ENCODE results near the gene PCDHGA6. TPM values are rescaled to one million over a fixed set of nuclear protein-coding genes. Genes with fewer than 3 reads are reported as not detected.
"Not testable (repeated sequence)": the region's sequence is repeated elsewhere in the genome, so short reads cannot be mapped to it uniquely, and the experiment has no call there.

PCDHGA6 gene
- total RNA-seq, 2 experiments from 2014 or later, result 0.08 to 0.11 TPM

- DNase-seq (no peak), ATAC-seq (no peak)
- Mint-ChIP-seq H3K4me1 (ENCODE audit: low read depth) (peaks cover 3% of the 10 kb centered on the region), H3K36me3 (ENCODE audit: low read depth) (peaks cover 12% of the 10 kb centered on the region), H3K9me3 (ENCODE audit: insufficient read depth) (peaks cover 23% of the 10 kb centered on the region), H3K4me3 (no peak overlapping the region), H3K27ac (peak overlapping the region; percentile 23), H3K27me3 (ENCODE audit: low read depth) (peaks cover 49% of the 10 kb centered on the region)
- ChIA-PET CTCF (interaction anchor here (0.9 to 1.1 kb wide), 2 partner anchors 13 to 79 kb away, joined by 3 read pairs; partner anchors contain the start of genes PCDHGA10 and TAF7), POLR2A (no interaction called here)
Measured at GRCh38 chr5:141399555-141400258, 26.0 kb downstream of the PCDHGA6 start.

GRCh38 chr5:141402553-141403243, 29.0 kb downstream of the PCDHGA6 start, which contains the start of gene PCDHGA9:
Gene PCDHGA9, plus strand, starts transcription at chr5:141402778. Its CDS starts 175 bp downstream, at chr5:141402953.
- Mint-ChIP-seq H3K4me1 (ENCODE audit: low read depth) (peaks cover 3% of the 10 kb centered on the region), H3K36me3 (ENCODE audit: low read depth) (peaks cover 9% of the 10 kb centered on the region), H3K27ac (no peak within 1 kb of the TSS), H3K9me3 (ENCODE audit: insufficient read depth) (peaks cover 18% of the 10 kb centered on the region), H3K4me3 (peak within 1 kb of the TSS; percentile 26), H3K27me3 (ENCODE audit: low read depth) (peaks cover 46% of the 10 kb centered on the region)
- ATAC-seq, result no peak
- CTCF ChIA-PET, result interaction anchor here (1.1 to 1.8 kb wide), 2 partner anchors 9 to 155 kb away, joined by 3 read pairs; no protein-coding TSS in a partner anchor
- POLR2A ChIA-PET, result no interaction called here
- DNase-seq, result no peak

- peaks cover 5% of the 10 kb centered on the region for H3K4me1 Mint-ChIP-seq (ENCODE audit: low read depth)
- no peak overlapping the region for H3K4me3 Mint-ChIP-seq
- ATAC-seq (no peak), DNase-seq (no peak)
- peaks cover 11% of the 10 kb centered on the region for H3K36me3 Mint-ChIP-seq (ENCODE audit: low read depth)
- POLR2A ChIA-PET, result no interaction called here
- H3K27ac Mint-ChIP-seq, result no peak overlapping the region
- H3K9me3 Mint-ChIP-seq (ENCODE audit: insufficient read depth), result peaks cover 23% of the 10 kb centered on the region
- CTCF ChIA-PET, result interaction anchor here (1.1 to 1.8 kb wide), 2 partner anchors 9 to 154 kb away, joined by 3 read pairs; no protein-coding TSS in a partner anchor
- peaks cover 52% of the 10 kb centered on the region for H3K27me3 Mint-ChIP-seq (ENCODE audit: low read depth)
Measured at GRCh38 chr5:141403387-141403786, 29.7 kb downstream of the PCDHGA6 start.

- ATAC-seq; POLR2A ChIA-PET; H3K4me1 Mint-ChIP-seq (ENCODE audit: low read depth); H3K27ac Mint-ChIP-seq; DNase-seq: not testable (repeated sequence)
- Mint-ChIP-seq H3K4me3 (peak within 1 kb of the TSS; percentile 25), H3K36me3 (ENCODE audit: low read depth) (peaks cover 13% of the 10 kb centered on the region), H3K9me3 (ENCODE audit: insufficient read depth) (peaks cover 24% of the 10 kb centered on the region), H3K27me3 (ENCODE audit: low read depth) (peaks cover 49% of the 10 kb centered on the region)
- CTCF ChIA-PET, result interaction anchor here (0.6 to 1.9 kb wide), 7 partner anchors 10 to 156 kb away, joined by 3 to 6 read pairs (median 4); partner anchors contain the start of genes PCDHGB7 and TAF7
Measured at GRCh38 chr5:141407790-141408505, 34.3 kb downstream of the PCDHGA6 start, which contains the start of gene PCDHGB6. Gene PCDHGB6, plus strand, starts transcription at chr5:141408021. Its CDS starts 182 bp downstream, at chr5:141408203.

- peaks cover 52% of the 10 kb centered on the region for H3K27me3 Mint-ChIP-seq (ENCODE audit: low read depth)
- H3K27ac Mint-ChIP-seq, result no peak overlapping the region
- H3K4me3 Mint-ChIP-seq, result no peak overlapping the region
- ChIA-PET POLR2A (no interaction called here), CTCF (no interaction called here)
- peaks cover 17% of the 10 kb centered on the region for H3K36me3 Mint-ChIP-seq (ENCODE audit: low read depth)
- peaks cover 25% of the 10 kb centered on the region for H3K9me3 Mint-ChIP-seq (ENCODE audit: insufficient read depth)
- no peak for ATAC-seq
- DNase-seq, result no peak
- H3K4me1 Mint-ChIP-seq (ENCODE audit: low read depth), result peaks cover 21% of the 10 kb centered on the region
Measured at GRCh38 chr5:141409598-141410306, 36.1 kb downstream of the PCDHGA6 start.

- Mint-ChIP-seq H3K27me3 (ENCODE audit: low read depth) (peaks cover 63% of the 10 kb centered on the region), H3K4me3 (no peak overlapping the region), H3K36me3 (ENCODE audit: low read depth) (peaks cover 17% of the 10 kb centered on the region), H3K4me1 (ENCODE audit: low read depth) (peaks cover 21% of the 10 kb centered on the region), H3K27ac (no peak overlapping the region), H3K9me3 (ENCODE audit: insufficient read depth) (peaks cover 25% of the 10 kb centered on the region)
- DNase-seq (no peak), ATAC-seq (no peak)
- CTCF ChIA-PET, result interaction anchor here (3.7 to 4.1 kb wide), 2 partner anchors 91 to 102 kb away, joined by 14 to 36 read pairs; partner anchors contain the start of gene TAF7
- POLR2A ChIA-PET, result no interaction called here
Measured at GRCh38 chr5:141411575-141411974, 37.9 kb downstream of the PCDHGA6 start.

- peaks cover 25% of the 10 kb centered on the region for H3K9me3 Mint-ChIP-seq (ENCODE audit: insufficient read depth)
- H3K36me3 Mint-ChIP-seq (ENCODE audit: low read depth), result peaks cover 19% of the 10 kb centered on the region
- peaks cover 60% of the 10 kb centered on the region for H3K27me3 Mint-ChIP-seq (ENCODE audit: low read depth)
- H3K27ac Mint-ChIP-seq, result no peak within 1 kb of the TSS
- DNase-seq, result peak; percentile 71
- peak within 1 kb of the TSS; percentile 71 for H3K4me3 Mint-ChIP-seq
- peaks cover 26% of the 10 kb centered on the region for H3K4me1 Mint-ChIP-seq (ENCODE audit: low read depth)
- CTCF ChIA-PET, result interaction anchor here (0.6 to 4.1 kb wide), 34 partner anchors 8 to 691 kb away, joined by 3 to 36 read pairs (median 5); partner anchors contain the start of genes PCDHGA11, PCDHGA12, PCDHGA4 and PCDHGA8
- POLR2A ChIA-PET, result interaction anchor here (1.1 kb wide), 1 partner anchor 101 kb away, joined by 3 read pairs; no protein-coding TSS in a partner anchor
- peak; percentile 75 for ATAC-seq
Measured at GRCh38 chr5:141412854-141413539, 39.3 kb downstream of the PCDHGA6 start, which contains the start of gene PCDHGA10. Gene PCDHGA10, plus strand, starts transcription at chr5:141412987. Its CDS starts 189 bp downstream, at chr5:141413176.

DNA sequence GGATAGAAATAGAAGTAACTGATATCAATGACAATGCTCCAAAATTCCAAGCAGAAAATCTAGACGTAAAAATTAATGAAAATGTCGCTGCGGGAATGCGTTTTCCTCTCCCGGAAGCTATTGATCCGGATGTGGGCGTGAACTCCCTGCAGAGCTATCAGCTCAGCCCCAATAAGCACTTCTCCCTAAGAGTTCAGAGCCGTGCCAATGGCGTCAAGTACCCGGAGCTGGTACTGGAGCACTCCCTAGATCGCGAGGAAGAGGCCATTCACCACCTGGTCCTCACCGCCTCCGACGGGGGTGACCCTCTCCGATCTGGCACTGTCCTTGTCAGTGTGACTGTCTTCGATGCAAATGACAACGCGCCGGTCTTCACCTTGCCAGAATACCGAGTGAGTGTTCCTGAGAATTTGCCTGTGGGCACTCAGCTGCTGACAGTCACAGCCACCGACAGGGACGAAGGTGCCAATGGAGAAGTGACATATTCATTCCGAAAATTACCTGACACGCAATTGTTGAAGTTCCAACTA, 39.9 kb downstream of the PCDHGA6 start:
- peak overlapping the region; percentile 71 for H3K4me3 Mint-ChIP-seq
- peaks cover 62% of the 10 kb centered on the region for H3K27me3 Mint-ChIP-seq (ENCODE audit: low read depth)
- H3K4me1 Mint-ChIP-seq (ENCODE audit: low read depth), result peaks cover 24% of the 10 kb centered on the region
- peaks cover 25% of the 10 kb centered on the region for H3K9me3 Mint-ChIP-seq (ENCODE audit: insufficient read depth)
- peaks cover 21% of the 10 kb centered on the region for H3K36me3 Mint-ChIP-seq (ENCODE audit: low read depth)
- ChIA-PET CTCF (interaction anchor here (0.9 to 4.1 kb wide), 27 partner anchors 8 to 154 kb away, joined by 3 to 36 read pairs (median 5); partner anchors contain the start of genes PCDHGA11, PCDHGA12, PCDHGA4 and PCDHGA8), POLR2A (interaction anchor here (1.1 kb wide), 1 partner anchor 100 kb away, joined by 3 read pairs; no protein-coding TSS in a partner anchor)
- DNase-seq (no peak), ATAC-seq (no peak)
- no peak overlapping the region for H3K27ac Mint-ChIP-seq

DNA sequence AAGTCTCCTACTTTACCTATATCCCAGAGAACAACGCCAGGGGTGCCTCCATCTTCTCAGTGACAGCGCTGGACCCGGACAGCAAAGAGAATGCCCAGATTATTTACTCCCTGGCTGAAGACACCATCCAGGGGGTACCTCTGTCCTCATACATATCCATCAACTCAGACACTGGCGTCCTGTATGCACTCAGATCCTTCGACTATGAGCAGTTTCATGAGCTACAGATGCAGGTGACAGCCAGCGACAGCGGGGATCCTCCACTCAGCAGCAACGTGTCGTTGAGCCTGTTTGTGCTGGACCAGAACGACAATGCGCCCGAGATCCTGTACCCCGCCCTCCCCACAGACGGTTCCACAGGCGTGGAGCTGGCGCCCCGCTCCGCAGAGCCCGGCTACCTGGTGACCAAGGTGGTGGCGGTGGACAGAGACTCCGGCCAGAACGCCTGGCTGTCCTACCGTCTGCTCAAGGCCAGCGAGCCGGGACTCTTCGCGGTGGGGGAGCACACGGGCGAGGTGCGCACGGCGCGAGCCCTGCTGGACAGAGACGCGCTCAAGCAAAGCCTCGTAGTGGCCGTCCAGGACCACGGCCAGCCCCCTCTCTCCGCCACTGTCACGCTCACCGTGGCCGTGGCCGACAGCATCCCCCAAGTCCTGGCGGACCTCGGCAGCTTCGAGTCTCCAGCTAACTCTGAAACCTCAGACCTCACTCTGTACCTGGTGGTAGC, 41.0 kb downstream of the PCDHGA6 start:
- Mint-ChIP-seq H3K36me3 (ENCODE audit: low read depth) (peaks cover 21% of the 10 kb centered on the region), H3K9me3 (ENCODE audit: insufficient read depth) (peaks cover 23% of the 10 kb centered on the region), H3K4me1 (ENCODE audit: low read depth) (peaks cover 24% of the 10 kb centered on the region), H3K4me3 (peak overlapping the region; percentile 10), H3K27me3 (ENCODE audit: low read depth) (peaks cover 60% of the 10 kb centered on the region)
- CTCF ChIA-PET, result interaction anchor here (1.2 to 4.1 kb wide), 6 partner anchors 16 to 110 kb away, joined by 7 to 36 read pairs (median 16); partner anchors contain the start of genes PCDHGA12, PCDHGB4, PCDHGB5 and TAF7
- POLR2A ChIA-PET, ATAC-seq, H3K27ac Mint-ChIP-seq, DNase-seq: not testable (repeated sequence)
